Measurements from ENCODE around the gene IRF4.

IRF4 gene

DNA sequence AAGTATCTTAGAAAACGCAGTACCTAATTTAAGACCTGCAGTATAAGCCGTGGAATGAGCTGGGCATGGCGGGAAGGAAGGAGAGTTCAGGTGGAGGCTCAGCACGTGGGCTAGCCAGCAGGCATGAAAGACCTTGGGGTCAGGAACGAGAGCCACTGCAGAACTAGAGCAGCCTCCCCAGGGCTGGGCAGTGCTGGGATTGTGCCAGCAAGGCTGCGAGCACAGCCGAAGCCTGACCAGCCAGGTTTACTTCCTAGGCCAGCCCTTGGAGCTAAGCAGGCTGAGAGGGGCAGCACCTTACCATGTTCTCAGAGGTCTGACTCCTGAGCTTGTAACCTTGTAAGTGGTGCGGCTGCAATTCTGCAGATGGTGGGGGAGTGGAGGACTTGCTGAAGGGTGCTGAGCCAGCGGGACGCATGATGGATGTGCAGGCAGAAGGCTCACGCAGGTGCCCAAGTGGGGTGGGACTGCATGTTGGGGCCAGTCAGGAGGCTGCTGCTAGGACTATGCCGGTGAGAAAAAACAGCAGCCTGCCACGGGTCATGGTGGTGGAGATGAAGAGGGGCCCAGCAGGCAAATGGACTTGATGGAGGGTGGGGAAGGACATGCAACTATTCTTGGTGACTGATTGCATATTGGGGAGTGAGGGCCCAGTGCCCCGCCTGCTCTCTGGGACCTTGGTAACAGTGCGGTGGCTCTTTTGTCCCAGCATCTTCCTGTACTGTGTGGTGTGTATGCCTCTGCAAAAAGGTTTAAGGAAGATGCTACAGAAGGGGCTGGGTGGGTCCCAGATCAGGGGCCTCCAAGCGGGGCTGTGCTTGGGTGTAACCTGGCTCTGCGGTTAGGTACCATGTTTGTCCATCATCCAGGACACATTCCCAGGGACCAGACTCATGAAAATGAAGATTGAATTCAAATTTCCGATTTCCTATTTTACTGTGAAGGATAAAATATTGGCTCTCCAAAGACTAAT lies 37.6 kb upstream of the IRF4 start:
- DNase-seq (ENCODE audit: low read depth in 1 of 2, low spot score in 1 of 2): no peak

DNA sequence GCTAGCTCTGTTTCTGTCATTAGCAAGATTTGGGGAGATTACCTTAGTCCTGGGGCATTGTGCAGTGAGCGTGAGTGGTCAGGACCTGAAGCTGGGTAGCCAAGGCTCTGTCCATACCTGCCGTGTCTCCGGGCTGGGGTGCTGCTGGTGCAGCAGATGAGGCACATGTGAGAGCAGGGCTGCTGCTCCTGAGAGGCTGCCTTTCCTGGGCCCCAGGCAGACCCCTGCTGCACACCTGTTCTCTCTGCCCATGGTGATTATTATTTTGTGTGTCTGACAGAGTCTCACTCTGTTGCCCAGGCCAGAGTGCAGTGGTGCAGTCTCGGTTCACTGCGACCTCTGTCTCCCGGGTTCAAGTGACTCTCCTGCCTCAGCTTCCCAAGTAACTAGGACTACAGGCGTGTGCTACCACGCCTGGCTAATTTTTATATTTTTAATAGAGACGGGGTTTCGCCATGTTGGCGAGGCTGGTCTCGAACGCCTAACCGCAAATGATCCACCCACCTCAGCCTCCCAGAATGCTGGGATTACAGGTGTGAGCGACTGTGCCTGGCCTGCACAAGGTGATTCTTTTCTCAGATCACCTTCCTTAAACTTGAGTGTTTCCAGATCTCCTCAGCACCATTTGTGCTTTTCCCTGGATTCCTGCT lies 36.8 kb upstream of the IRF4 start:
- no peak for DNase-seq (ENCODE audit: low read depth in 1 of 2, low spot score in 1 of 2)

DNA sequence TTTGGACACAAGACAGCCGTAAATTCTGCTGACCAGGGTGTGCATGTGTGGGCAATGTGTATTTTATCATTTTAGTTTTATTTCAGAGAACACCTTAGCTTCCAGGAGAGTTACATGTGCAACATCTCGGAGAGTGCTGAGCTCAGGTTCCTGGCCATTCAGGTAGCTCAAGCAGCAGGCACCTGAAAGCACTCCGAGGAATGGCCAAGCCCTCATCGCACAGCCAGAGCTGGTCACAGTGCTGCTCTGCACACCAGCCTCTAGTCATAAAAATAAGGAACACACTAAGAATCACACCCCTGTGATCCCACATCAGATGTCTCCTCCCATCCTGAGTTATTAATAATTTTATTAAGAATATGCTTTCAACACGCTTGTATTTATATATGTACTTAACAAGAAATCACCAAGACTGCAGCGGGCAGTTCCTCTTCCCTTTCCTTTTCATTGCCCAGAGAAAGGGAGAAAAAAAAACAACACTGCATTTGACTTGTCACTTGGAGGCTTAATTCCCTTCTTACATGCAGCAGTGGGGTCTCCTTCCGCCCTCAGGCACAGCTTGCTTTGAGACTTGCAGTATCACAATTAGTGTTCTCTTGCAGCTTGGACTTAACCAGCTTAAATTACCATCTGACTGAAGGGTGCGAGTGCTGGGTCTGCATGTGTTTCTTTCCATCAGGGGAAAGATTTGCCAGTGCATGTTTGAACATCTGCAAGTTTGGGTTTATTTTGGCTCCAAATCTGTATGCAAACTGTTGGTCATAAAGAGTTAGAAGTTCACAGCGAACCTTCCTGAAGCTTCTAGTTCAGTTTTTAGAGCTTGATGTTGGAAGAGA lies 36.0 kb upstream of the IRF4 start:
- DNase-seq (ENCODE audit: low read depth in 1 of 2, low spot score in 1 of 2): no peak

DNA sequence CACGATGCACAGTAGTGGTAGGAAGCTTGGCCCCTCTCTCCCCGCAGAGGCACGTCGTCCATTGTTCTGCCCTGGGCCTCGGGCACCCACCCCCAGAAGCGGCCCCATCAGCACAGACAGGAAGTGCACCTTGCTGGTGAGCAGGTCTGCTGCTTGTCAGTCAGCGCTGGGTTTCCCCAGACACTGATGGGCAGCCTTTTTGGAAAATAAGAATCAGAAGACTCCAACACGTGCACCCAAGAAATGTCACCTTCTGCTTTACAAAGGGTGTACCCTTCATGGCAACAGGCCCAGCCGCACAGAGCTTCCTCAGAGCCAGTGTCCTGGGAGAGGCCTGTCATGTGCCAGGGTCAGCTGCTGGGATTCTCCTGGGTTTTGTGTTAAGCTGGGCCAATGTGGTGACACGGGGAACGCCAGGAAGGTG lies 34.7 kb upstream of the IRF4 start:
- no peak for DNase-seq (ENCODE audit: low read depth in 1 of 2, low spot score in 1 of 2)

DNA sequence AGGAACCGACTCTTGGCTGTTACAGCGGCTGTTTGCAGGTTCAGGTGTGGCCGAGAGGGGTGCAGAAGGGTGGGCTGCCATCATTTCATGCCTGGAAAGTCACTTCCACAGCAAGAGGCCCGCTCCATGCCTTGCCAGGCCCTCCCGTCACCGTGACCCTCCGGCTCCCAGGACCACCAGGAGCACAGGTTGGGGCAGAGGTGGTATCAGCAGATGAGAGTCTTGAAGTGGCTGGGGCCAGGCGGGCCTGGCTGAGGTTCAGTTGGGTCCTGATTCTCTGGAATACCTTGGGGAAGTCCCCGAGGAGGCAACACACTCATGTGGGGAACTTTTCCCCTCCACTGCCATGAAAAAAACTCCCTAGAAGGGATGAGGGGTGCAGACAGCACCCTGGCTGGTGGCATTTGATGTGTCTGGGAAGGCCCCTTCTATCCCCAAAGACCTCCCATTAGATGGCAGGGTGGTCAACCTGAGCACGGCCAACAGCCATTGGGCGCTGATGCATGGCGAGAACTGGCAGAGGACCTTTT lies 34.2 kb upstream of the IRF4 start:
- DNase-seq (ENCODE audit: low read depth in 1 of 2, low spot score in 1 of 2): no peak

DNA sequence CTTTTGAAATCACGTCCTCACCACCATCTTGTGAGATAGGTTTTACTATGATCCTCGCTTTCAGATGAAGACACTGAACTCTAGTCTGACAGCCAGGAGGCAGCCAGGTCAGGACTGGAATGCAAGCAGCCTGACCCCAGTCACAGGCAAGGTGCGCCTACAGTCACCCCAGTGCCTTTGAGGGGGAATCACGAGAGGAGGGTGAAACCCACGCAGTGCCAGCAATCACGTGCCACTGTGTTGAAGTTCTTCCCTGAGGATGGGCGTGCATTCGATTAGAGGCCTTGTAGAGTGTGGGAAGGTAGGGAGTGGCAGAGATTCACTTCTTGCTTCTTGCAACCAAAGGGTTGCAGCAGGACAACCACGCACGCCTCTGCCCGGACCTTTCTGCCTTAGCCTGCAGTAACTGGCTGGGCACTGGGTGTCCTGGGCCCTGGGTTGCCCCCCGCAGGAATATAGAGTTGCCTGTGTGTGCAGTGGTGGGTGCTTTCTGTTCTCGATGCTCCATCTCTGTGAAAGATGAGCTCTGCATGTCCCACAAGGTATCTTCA lies 33.7 kb upstream of the IRF4 start:
- no peak for DNase-seq (ENCODE audit: low read depth in 1 of 2, low spot score in 1 of 2)

DNA sequence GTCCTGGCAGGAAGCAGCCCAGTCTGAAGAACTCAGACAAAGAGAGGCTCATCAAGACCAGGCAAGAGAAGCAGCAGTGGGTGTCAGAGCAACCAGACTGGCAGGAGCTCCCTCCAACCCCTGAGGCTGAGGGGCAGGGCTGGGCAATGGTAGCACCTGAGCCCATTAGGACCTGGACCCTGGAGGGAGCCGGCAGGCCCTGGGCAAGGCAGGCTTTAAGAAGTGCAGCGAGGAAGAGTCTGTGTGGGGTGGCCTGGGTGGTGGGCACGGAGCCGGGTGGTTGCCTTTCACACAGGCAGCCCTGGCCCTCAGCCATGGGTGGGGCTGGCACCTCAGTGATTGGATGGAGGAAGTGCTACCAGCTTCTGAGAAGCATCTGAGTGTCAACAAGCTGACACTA lies 33.1 kb upstream of the IRF4 start:
- no peak for DNase-seq (ENCODE audit: low read depth in 1 of 2, low spot score in 1 of 2)

DNA sequence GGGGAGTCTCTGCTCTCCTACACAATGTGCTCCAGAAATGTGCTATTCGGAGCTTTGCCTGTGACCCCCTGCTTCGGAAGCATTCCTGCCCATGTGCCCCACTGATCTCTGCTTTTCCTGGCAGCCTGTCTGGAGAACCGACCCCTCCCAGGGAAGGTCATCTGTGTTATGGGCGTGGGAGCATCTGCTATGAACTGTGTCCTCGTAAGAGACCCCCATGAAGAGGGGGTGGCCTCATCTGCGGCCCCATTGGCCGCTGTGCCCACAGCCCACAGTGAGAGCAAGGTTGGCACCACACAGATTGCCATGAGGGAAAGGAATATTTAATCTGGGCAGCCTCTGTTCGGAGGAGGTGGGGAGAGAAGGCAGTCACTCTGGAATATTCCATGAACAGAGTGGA lies 32.7 kb upstream of the IRF4 start:
- DNase-seq (ENCODE audit: low read depth in 1 of 2, low spot score in 1 of 2): no peak

DNA sequence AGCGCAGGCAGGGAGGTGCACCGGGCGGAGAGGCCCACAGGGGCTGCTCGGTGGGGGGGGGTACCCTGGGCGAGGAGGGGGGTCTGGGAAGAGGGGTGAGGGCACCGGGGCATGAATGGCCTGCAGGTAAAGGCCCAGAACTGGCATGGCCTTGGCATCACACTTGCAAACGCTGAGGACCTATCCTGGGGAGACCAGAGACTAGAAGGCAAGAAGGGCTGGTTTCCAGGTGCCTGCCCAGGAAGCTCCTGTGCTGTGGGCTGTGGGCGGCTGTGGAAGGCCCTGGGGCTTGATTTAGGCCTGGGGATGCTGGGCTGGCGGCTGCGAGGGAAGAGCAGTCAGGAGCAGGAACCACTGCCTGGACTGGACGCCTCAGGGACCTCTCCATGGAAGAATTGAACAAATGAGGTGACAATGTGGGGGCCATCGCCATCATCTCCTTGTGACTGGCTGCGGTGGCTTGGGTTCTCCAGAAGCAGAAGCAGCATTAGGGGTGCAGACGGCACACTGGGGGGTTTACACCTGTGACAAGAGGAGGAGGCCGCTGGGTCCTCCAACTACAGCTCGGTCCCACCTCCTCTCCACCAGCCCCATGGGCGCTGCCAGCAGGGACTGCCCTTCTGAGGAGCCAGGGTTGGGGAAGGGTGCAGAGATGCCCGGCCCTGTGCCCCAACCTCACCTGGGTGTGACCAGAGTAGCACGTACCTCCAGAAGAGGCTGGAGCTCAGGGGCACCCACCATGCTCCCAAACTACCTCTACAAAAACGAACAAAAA lies 32.1 kb upstream of the IRF4 start:
- no peak for DNase-seq (ENCODE audit: low read depth in 1 of 2, low spot score in 1 of 2)

DNA sequence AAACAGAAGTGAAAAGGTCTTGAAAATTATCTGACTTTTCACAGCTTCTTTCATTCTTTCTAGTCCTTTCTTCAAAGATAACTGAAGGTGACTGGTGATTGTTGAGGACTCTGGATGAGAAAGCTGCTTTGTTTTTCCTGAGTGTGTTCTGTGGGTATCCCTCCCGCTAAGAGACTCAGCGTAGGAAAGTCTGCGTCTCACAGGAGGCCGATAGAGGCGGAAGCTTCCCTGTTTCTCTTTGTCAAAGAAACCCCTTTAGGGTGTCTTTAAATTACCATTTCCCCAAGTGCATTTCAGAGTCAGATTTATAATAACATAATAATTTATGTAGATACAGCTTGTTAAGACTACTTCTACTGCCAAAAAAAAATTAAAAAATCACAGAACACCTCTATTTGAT lies 31.2 kb upstream of the IRF4 start:
- no peak for DNase-seq (ENCODE audit: low read depth in 1 of 2, low spot score in 1 of 2)

DNA sequence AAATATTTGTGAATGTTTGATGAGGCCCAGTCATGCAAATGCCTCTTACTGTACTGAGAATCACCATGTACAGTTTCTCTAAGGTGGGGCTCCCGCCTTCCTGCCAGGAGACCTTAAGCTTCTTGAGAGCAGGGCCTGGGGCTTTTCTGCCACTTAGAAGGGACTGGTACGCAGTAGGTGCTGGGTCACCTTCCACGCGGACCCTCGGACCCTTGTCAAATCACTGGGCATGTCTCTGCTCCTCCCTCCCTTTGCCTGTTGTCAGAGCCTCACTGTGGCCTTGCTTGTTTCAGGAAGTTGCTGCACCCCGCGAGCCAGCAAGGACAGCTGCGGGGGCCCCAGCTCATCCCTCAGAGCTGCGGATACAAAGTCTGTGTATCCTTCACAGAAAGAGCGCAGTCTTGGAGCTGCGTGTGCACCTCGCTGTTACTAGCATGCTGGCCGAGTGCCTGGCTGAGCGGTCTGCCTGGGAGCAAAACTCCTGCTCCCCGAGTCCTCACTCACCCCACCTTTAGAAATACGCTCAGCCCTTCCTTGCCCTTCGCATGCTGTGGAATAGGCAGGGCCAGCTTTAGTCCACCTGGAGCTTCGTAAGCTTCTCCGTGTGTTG lies 30.7 kb upstream of the IRF4 start:
- DNase-seq (ENCODE audit: low read depth in 1 of 2, low spot score in 1 of 2): no peak

DNA sequence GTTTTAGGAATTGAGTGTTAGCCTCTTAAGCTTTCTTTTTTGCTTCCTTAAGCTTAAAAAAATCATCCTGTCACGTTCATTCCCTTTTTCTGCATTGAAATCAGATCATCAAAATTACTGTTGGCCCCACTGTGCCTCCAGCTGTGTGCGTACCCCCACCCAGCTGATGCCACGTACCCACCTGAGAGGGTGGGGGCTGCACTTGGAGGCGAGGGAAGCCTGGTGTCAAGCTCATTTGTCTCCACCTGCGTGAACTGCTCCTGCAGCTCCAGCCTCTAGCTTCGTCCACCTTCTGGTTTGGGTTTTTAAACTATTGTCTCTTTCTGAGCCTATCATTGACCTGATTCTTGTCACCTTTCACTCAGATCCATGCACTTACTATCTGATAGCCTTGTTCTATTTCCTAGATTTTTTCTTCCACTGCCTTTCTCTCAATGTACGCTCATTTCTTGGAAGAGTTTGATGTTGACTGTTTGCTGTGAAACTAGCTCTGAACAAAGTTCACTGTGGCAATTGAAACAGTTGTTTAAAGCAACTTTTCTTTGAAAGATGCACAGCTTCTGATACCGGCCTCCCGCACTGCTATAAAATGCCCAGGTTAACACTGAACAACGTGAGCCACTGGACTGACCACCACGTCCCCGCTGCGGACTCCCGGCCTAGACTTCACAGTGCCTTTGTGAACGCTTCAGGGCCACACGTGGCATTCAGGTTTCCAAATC lies 30.0 kb upstream of the IRF4 start:
- DNase-seq (ENCODE audit: low read depth in 1 of 2, low spot score in 1 of 2): no peak

DNA sequence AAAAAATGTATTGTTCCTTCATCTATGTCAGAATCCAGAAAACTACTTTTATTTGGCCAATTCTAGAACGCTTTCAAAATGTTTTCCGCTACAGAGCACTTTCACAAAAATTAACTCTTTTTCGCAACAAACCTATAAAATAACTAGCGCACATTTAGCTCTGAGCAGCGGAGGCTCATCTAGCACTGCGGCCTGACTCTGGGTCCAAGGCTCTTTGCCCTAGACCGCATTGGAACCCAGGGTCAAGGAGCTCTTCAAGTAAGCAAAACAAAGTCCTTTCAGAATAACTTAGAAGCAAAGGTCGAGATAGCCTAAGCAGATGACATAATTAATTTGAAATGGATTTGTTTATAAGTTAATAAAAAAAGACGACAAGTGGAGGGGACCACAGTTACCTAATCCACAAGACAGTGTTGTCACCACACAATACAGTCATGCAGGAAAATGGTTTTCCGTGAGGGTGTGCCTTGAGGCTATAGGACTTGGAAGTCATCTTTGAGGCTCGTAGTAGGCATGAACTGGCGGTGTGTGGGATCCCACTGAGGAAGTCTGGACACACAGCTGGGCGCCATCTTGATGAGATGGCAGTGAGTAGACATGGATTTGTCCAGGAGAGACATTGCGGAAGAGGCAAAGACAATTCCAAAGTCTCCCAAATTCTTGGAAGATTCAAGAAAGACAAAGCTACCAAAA lies 29.2 kb upstream of the IRF4 start:
- no peak for DNase-seq (ENCODE audit: low read depth in 1 of 2, low spot score in 1 of 2)

DNA sequence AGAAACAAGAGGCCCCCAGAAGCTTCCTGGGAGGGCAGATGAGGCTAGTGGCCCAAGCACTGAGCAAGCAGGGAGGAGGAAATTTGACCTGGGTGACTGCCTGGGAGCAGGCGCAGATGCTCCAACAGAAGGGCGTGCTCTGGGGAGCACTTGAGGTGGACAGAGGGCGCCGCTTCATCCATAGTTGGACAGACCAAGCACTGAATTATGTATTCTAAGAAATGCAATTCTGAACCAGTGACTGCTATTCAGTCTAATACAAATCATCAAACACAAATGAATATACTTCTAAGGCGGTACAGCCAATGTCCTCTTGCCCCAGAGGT lies 28.7 kb upstream of the IRF4 start:
- no peak for DNase-seq (ENCODE audit: low read depth in 1 of 2, low spot score in 1 of 2)

DNA sequence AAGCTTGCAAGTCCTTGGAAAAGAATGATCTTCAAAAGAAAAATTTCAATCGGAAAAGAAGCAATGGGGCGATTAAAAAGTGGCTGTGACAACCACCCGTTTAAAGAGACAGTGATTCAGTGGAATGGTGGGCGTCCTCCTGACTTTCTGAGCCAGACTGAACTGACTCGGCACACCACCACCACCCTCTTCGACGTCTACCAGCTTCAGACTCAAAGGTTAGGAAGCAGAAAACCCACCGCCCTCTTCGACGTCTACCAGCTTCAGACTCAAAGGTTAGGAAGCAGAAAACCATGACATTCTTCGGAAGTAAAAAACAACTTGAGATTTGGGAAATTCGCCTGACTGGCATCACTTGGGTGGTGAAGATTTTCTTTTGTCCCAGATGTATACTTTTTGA lies 28.3 kb upstream of the IRF4 start:
- no peak for DNase-seq (ENCODE audit: low read depth in 1 of 2, low spot score in 1 of 2)

DNA sequence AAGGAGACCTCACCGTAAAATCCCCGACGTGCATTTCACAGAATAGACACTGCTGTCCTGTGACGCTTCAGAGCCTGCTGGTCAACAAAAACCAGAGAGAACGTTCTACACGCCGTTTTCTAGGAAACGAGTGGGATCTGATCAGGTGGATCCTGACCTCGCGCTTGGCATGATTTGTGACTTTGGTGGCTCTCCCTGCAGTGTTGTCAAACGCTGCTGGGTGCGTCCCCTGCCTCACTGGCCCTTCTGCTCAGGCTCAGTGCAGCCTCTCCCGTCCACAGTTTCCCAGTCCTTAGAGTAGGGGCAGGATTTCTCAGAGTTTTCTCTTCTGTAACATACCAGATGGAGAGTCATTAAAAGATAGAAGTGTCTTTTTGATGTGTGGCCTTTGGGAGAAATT lies 27.6 kb upstream of the IRF4 start:
- DNase-seq (ENCODE audit: low read depth in 1 of 2, low spot score in 1 of 2): no peak

DNA sequence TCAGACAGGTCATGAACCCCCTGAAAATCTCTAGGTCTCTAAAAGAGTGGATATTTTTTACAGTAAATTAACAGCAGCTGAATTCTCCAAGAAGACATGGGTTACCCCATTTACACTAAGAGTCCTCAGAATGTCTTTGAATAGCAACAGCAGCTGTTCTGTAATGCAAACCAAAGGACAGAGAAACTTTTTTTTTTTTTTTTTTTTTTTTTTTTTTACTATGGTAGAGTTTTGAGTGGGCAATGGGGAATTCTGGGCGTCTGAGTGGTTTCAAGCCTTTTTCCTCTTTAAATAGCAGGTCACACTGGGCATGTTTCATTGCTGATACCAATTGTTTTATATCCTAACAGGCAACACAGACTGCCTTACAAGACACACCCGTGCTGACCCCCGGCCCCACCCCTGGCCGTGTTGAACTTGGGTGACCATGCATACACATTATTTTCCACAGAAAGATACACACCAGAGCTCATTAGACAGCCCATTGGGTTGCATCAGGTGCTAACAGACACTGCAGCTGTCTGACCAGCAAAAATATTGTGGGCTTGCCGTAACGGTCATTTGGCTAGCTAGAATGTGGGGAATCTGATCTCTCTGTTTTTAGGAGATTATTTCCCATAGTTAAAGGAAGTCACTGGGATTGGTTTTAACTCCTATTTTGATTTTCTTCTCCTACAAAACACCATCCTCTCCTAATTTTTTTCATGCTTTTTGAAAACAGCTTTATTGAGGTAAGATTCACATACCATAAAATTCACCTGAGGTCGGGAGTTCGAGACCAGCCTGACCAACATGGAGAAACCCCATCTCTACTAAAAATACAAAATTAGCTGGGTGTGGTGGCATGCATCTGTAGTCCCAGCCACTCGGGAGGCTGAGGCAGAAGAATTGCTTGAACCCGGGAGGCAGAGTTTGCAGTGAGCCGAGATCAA lies 26.7 kb upstream of the IRF4 start:
- no peak for DNase-seq (ENCODE audit: low read depth in 1 of 2, low spot score in 1 of 2)

DNA sequence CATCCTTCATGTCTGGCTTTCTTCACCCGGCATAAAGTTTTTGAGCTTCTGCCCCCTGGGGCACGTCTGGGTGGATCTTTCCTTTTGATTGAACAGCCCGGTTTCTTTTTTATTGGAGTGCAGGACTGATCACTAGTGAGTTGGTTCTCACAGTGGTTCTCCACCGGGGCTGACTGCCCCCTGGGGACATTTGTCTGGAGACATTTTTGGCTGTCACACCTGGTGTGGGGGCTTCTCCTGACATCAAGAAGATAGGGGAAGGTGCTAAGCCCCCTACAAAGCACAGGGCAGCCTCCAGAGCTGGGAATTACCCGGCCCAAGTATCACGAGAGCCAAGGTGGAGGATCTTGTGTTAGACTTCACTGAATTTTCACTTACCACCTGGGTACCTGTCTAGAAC lies 25.7 kb upstream of the IRF4 start:
- no peak for DNase-seq (ENCODE audit: low read depth in 1 of 2, low spot score in 1 of 2)
